LoVo (cell line): ENCODE results near the gene PLD4.
"Not testable (repeated sequence)": the region's sequence is repeated elsewhere in the genome, so short reads cannot be mapped to it uniquely, and the experiment has no call there.

Source experiments
- DNase-seq: peaks from one replicate; pipeline ENCODE4 v3.0.0-alpha.2; 2016; ENCODE audit warnings: low spot score

Gene PLD4

GRCh38 chr14:104898870-104899510, 25.7 kb upstream of the PLD4 start:
- DNase-seq = no peak

GRCh38 chr14:104899781-104900180, 24.9 kb upstream of the PLD4 start:
- DNase-seq = no peak

- DNase-seq = no peak
These were observed 23.8 kb upstream of the PLD4 start for GRCh38 chr14:104900639-104901512.

- DNase-seq = no peak
These were observed 20.7 kb upstream of the PLD4 start for GRCh38 chr14:104903990-104904389.

- DNase-seq = not testable (repeated sequence)
These were observed 19.8 kb upstream of the PLD4 start for GRCh38 chr14:104904650-104905578.

- not testable (repeated sequence) for DNase-seq
These were observed 19.1 kb upstream of the PLD4 start for GRCh38 chr14:104905579-104905933.

- no peak for DNase-seq
These were observed 16.4 kb upstream of the PLD4 start for GRCh38 chr14:104908303-104908702.

GRCh38 chr14:104912053-104912452, 12.6 kb upstream of the PLD4 start:
- no peak for DNase-seq

- no peak for DNase-seq
These were observed 11.2 kb upstream of the PLD4 start for GRCh38 chr14:104913435-104913834.

GRCh38 chr14:104917116-104917515, 7.6 kb upstream of the PLD4 start:
- no peak for DNase-seq

- no peak for DNase-seq
These were observed 6.7 kb upstream of the PLD4 start for GRCh38 chr14:104917993-104918392.

GRCh38 chr14:104919152-104919992, 5.3 kb upstream of the PLD4 start:
- DNase-seq = not testable (repeated sequence)

- DNase-seq = no peak
These were observed 4.7 kb upstream of the PLD4 start for GRCh38 chr14:104919993-104920315.

- DNase-seq = no peak
These were observed 849 bp upstream of the PLD4 start for GRCh38 chr14:104923640-104924420.

- no peak for DNase-seq
These were observed 655 bp downstream of the PLD4 start for GRCh38 chr14:104925214-104925854.

GRCh38 chr14:104925855-104926609, 1.4 kb downstream of the PLD4 start:
- no peak for DNase-seq

- no peak for DNase-seq
These were observed 2.1 kb downstream of the PLD4 start for GRCh38 chr14:104926619-104927431.

GRCh38 chr14:104927432-104927816, 2.7 kb downstream of the PLD4 start:
- no peak for DNase-seq

- no peak for DNase-seq
These were observed 3.2 kb downstream of the PLD4 start for GRCh38 chr14:104927901-104928300.
